ENCODE measurements around the gene DGKI.

The DGKI gene

GRCh38 chr7:137337902-137338301 lies 508.9 kb downstream of the DGKI start:
- peak; percentile 40; the same call in 1 of the 2 replicates for TF ChIP-seq CTCF (IDR thresholded peaks at IDR 0.05)

GRCh38 chr7:137335814-137336213 lies 511.0 kb downstream of the DGKI start:
- TF ChIP-seq CTCF (IDR thresholded peaks at IDR 0.05): no peak

- no peak for TF ChIP-seq CTCF (IDR thresholded peaks at IDR 0.05)
These were observed 515.4 kb downstream of the DGKI start for GRCh38 chr7:137331378-137331777.

Data from LNCAP (cell line).